Dedifferentiated amniotic fluid mesenchymal stem cell (primary cell): ENCODE results near the gene UNC13A.
"Not testable (repeated sequence)": the region's sequence is repeated elsewhere in the genome, so short reads cannot be mapped to it uniquely, and the experiment has no call there.

ENCODE experiments used
- DNase-seq: peaks from one replicate; pipeline ENCODE4 v3.0.0-alpha.2; 2016; ENCODE audit errors: extremely low spot score

Gene UNC13A

DNA sequence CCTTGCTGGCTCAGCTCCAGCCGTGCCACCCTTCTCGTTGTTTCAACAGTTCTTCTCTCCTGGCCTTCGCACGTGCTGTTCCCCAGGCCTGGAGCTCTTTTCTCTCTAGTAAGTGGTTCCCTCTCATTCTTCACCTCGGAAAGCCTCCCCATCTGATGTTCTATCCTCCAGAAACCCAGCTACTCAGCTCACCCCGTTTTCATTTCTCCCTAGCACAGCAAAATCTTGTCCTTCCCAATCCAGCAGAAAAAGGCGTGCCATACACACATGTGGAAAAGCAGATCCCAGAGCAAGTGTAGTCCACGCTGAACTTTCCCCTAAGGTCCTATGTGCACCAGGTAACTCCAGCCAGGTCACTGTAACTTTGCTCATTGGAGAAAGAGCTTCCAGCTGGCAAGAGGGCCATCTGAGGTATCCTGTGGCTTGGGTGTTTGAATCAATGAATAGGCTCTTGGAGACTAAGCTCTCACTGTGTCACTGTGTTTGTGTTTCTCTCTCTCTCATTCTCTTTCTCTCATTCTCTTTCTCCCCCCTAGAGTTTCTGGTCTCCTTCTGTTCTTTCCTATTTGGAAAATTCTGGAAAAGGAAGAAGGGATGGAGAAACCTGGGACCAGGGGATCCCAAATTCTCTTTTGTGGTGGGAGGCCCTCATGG is 83.7 kb downstream of the UNC13A start:
- no peak for DNase-seq

DNA sequence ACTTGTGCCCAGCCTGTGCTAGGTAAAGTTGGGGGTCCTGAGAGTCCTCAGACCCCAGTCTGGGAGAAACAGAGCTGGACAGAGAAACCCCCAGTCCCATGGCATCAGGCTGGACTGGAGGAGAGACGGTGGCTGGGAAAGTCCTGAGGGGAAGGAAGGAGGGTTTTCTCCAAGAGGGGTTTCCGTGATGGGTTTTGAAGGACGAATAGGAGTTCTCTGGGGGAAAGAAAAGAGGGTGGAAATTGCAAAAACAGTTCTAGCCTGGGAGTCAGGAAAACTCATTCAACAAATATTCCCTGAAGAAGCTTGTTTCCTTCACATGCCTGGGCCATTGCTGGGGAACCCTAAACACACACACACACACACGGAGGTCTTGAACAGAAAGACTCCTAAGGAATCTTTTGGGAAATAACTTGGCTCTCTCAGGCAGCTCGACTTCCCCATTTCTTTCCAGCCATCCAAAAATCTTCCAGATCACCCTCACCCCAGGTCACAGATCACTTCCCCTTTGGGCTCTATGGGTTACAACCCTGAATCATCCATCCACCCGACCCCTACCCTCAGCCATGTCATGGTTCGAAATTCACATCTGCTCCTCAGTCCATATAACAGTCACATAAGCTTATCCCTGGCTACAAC is 85.2 kb downstream of the UNC13A start:
- DNase-seq, result no peak

DNA sequence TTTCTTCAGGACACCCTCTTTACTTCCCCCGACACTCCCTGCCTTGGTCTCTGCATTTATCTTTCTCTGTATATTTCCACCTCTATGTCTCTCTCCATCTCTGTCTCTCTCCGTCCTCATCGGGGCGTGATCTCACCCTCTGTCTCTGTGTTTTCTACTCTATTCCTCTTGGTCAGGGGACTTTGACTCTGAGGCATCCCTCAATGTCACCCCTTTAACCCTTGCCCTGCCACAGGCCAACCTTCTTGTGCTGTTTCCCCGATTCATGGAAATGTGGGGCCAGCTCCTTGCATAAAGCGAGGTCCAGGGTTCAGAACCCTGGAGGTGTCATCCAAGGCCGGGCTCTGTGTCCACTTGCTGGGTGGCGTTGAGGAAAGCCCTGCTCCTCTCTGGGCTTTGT is 85.9 kb downstream of the UNC13A start:
- no peak for DNase-seq

DNA sequence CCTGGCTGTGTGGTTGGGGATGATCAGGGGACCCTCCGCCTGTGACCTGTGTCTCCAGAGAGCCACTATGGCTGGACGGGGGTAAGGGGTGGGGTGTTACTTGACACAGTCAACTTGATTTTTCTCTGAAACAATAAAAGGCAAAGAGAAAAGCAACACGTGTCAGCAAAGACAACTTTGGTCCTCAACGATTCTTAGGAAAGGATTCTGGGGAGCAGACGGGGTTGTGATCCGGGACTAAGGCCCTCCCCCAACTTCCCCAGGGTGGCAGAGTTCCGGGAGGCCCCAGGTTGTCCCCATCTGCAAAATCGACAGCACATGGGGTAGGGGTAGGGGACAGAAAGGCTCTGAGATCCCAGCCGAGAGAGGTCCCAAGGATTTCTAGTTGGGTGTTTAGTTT is 86.5 kb downstream of the UNC13A start:
- no peak for DNase-seq

DNA sequence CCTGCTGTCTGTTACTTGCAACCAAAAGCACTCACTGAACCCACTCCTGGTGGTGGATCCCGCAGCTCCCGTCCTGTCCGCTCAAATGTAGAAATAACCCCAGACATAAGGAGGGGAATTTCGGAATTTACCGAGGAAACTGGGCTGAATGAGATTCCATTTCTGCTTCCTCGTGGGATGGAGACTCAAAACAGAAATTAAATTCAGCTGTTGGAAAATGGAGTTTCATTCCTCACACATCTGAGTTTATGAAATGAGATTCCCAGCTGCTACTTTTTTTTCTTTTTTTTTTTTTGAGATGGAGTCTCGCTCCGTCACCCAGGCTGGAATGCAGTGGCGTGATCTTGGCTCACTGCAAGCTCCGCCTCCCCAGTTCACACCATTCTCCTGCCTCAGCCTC is 88.4 kb downstream of the UNC13A start:
- DNase-seq, result no peak

DNA sequence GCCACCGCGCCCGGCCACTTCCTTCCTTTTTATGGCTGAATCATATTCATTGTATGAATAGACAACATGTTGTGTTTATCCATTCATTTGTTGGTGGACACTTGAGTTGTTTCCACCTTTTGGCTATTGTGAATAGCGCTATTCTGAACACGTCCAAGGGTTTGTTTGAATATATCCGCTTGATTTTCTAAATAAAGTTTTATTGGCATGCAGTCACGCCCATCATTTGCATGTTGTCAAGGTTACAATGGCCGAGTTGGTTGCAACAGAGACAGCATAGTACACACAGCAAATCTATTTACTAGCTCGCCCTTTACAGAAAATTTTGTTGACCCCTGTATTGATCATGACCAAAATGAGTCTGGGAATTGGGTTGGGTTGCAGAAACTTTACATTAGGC is 89.2 kb downstream of the UNC13A start:
- DNase-seq, result no peak

DNA sequence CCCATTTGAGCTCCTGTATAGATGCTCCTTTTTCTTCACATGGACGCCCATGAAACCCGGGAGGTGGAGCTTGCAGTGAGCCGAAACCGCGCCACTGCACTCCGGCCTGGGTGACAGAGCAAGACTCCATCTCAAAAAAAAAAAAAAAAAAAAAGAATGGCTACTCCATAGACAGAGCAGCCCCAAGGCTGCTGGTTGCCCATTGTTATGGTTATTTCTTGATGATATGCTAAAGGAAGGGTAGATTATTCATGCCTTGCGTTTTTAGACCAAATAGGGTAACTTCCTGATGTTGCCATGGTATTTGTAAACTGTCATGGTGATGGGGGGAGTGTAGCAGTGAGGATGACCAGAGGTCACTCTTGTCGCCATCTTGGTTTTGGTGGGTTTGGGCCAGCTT is 90.1 kb downstream of the UNC13A start:
- DNase-seq, result not testable (repeated sequence)

DNA sequence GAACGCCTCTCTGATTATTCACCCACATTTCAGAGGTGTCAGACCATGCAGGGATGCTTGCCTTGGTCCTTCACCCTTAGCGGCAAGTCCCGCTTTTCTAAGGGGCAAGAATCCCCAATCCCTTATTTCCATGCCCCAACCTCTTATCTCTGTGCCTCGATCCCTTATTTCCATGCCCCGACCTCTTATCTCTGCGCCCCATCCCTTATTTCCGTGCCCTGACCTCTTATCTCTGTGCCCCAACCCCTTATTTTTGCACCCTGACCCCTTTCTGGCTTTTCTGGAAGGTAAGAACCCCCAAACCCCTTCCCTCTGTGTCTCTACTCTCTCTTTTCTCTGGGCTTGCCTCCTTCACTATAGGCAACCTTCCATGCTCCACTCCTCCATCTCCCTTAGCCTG is 93.9 kb downstream of the UNC13A start:
- DNase-seq, result not testable (repeated sequence)

DNA sequence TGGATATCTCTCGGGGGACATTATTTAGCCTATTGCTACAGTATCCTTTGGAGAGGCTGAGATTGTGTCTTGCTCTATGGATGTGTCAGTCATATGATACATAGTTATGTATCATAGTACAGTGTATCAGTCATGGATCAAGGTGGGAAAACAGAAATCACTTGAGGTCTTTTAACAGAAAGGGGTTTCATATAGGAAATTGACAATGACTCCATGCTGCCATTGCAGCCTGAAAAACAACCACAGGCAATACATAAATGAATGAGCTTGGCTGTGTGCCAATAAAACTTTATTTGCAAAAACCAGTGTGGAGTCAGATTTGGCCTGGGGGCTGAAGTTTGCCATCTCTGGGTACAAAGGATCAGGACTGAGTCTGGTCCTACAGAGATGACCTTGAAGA is 97.3 kb downstream of the UNC13A start:
- no peak for DNase-seq

DNA sequence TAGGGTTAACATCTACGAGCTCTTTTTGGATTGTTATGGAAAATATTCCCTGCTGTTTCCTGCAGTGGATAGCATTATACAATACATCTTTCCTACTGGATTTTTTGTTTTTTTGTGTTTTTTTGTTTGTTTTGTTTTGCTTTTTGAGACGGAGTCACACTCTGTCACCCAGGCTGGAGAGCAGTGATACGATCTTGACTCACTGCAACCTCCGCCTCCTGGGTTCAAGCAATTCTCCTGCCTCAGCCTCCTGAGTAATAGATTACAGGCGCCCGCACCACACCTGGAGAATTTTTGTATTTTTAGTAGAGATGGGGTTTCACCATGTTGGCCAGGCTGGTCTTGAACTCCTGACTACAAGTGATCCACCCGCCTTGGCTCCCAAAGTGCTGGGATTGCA is 102.8 kb downstream of the UNC13A start:
- not testable (repeated sequence) for DNase-seq

DNA sequence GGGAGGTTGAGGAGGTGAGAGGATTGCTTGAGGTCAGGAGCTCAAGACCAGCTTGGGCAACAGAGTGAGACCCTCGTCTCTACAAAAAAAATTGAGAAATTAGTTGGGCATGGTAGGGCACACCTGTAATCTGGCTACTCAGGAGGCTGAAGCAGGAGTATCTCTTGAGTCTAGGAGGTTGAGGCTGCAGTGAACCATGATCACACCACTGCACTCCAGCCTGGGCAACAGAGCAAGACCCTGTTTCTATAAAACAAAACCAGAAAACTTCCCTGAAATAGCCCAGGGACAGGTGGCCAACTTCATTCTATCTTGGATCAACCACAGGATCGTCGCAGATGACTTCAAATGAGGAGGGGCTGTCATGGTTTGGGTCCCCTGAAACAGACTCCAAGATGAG is 104.0 kb downstream of the UNC13A start:
- DNase-seq, result no peak

DNA sequence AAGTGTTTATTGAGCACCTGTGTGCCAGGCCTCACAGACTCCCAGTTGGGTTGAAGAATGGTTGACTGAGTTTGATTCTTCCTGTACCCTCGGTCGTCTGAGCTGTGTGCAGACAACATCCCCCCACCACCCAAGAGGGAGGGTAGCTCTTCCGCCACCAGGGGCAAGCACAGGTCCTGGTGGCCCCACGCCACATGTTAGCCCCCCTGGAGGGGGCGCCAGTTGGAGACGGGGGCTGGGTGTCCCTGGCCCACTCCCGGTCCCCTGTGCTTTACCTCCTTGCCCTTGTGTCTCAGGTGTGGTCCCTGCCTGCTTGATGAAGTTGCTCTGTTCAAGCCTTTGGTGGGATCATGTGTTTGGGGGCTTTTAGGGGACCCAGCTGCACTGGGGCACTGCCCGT is 105.5 kb downstream of the UNC13A start:
- DNase-seq, result no peak

DNA sequence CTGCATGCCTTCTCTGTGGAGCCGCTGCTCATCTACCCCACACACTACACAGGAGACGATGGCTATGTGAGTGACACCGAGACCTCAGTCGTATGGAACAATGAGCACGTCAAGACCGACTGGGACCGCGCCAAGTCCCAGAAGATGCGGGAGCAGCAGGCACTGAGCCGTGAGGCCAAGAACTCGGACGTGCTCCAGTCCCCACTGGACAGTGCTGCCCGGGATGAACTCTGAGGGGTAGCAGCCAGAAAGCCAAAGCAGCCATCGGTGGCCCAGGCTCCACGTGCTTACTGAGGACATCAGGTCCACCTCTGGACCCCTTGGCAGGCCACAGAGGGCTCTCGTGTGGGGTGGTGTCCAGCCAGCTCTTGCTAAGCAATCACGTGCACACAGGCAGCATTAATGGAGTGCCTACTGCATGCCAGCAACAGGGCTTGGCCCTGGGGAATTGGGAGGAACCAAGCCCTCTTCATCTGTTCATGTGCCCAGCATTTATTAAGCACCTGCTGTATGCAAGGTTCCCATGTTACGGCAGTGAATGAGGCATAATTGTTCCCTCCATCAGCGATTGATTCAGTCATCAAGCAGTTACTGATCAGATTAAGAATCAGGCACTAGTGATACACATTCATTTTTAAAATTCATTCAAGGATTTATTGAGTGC is 106.8 kb downstream of the UNC13A start:
- DNase-seq, result no peak

DNA sequence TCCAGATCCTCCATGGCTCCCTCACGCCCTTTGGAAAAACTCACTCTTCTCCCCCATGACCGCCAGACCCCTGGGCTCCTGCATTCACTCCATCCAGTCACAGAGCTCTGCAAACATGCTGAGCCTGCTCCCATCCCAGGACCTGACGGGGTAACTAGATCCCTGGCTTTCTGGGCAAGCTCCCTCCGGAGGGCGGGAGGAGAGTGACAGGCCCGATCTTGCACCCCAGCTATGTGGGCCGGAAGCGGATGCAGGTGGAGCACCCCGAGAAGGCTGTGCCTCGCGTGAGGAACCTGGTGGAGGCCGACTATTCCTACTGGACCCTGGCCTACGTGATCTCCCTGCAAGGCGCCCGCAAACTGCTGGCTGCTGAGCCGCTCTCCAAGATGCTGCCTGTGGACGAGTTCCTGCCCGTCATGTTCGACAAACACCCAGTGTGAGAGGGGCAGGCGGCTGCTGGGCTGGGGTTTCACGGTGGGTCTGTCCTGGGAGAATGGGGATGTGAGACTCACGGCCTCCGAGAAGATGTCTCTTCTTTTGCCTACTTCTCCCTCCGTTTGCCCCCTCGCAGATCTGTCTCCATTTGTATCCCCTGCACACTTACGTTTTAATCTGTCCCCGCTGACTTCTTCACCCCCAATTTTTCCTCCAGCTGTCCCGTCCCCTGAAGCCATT is 107.5 kb downstream of the UNC13A start:
- DNase-seq, result no peak

DNA sequence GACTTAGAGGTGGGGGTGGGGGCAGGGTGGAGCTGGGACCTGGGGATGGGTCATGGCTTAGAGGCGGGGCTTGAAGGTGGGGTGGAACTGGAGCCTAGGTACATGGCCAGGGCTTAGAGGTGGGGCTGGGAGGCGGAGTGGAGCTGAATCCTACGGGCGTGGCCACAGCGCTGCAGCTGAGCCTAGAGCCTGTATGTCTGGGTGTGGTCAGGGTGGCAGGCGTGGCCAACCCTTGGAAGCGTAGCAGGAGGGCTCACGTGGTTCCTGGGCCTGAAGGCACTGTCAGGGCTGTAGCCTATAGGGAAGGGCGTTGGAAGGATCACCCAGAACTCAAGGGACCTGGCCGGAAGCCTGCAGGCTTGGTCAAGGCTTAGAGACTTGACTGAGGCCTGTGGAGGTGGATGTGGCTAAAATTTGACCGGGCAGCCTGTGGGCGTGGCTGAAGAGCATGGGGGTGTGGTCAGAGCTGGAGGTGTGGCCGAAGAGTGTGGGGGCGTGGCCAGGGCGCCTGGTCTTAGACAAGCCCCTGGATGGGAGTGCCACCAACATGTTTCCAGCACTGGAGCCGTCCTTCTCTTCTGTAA is 108.4 kb downstream of the UNC13A start:
- DNase-seq, result no peak

DNA sequence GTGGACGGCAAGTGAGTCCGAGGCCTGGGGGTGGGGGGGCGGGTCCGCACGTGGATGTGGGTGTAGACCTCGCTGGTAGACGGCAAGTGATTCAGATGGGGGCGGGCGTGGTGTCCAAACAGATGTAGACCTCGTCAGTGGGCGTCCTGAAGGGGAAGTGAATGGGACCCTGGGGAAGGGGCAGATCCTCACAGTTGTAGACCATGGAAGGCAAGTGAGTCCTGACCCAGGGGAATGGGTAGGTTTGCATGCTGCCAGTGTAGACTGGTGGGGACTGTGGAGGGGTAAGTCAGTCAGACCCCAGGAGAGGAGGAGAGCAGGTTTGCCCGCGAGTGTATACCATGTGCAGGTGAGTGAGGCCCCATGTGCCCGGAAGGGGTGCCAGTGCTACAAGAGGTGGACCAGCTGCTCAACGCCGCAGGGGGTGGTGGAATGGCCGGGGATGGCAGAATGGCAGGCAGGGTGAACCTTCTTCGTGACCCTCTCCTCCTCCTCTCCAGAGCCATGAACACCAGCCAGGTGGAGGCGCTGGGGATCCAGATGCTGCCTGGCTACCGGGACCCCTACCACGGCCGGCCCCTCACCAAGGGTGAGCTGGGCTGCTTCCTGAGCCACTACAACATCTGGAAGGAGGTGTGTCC is 110.6 kb downstream of the UNC13A start:
- DNase-seq, result no peak

DNA sequence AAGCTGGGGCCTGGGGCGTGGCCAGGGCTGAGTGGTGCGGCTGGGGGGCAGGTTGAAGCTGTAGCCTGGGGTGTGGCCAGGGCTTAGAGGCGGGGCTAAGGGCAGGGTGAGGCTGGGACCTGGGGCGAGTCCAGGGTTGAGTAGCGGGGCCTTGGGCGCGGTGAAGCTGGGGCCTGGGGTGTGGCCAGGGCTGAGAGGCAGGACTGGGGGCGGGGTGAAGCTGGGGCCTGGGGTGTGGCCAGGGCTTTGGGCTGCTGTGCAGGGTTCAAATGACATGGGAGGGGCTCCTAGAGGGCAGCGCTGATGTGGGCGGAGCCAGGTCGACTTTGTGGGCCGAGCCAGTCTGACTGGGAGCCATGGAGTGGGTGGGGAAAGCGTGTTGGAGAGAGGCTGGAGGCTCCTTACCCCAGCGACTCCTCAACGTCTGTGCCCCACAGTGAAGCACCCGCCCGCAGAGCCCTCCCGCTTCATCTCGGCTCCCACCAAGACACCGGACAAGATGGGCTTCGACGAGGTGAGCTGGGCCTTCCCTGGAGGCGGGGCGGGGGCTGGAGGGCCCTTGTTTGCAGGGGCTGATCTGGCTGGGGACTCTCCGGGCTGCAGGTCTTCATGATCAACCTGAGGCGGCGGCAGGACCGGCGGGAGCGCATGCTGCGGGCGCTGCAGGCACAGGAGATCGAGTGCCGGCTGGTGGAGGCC is 111.2 kb downstream of the UNC13A start:
- DNase-seq, result no peak

DNA sequence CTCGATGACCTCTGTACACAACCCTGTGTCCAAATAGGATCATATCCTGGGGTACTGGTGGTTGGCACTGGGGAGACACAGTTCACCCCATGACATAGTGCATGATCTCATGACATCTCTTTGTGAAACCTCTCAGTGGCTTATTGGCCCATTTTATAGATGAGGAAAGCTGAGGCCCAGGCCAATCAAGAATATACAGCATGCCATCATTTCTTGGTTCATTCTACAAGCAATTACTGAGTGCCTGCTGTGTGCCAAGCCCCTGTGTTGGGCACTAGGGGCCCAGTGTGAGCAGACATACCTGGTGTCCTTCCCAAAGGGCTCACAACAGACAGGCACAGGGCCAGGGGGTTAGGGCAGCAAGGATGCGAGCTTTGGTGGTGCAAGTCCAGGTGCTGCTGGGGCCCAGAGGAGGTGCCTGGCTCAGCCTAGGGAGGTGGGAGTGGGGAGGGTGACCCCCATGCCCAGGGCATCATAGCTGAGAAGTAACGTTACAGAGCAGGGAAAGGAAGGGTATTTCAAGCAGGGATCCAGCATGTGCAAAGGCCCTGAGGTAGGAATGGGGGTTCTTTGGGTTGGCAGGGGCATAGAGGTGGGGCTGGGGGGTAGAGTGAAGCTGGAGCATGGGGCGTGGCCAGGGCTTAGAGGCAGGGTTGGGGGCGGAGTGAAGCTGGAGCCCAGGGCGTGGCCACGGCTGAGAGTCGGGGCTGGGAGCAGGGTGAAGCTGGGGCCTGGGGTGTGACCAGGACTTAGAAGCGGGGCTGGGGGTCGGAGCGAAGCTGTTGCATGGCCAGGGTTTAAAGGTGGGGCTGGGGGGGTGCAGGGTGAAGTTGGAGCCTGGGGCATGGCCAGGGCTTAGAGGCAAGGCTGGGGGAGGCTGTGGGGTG is 112.0 kb downstream of the UNC13A start:
- no peak for DNase-seq

DNA sequence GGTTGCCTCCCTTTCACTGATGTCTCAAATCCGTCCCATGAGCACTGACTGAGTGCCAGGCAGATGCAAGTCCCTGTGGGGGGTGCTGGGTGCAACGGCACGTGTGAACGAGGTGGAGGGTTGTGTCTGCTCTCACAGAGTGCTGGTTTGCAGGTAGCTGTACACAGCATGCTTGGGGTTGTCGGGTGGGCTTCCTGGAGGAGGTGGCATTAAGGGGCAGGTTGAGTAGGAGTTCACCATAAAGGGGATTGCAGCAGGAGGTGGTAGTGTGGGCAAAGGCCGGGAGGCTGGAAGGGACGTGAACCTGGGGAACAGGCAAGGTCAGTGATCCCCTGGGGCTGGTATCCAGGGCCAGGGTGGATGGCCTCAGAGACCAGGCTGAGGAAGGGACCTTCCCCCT is 115.5 kb downstream of the UNC13A start:
- DNase-seq, result no peak

DNA sequence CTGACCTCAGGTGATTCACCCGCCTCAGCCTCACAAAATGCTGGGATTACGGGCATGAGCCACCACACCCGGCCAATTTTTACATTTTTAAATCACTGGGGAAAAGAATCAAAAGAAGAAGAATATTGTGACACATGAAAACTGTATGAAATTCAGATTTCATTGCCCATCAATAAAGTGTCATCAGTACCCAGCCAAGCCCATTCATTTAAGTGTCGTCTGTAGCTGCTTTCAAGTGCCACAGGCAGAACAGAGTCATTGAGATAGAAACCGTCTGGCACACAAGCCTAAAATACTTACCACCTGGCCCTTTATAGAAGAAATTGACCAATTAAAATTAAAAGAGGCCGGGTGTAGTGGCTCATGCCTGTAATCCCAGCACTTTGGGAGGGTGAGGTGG is 117.4 kb downstream of the UNC13A start:
- DNase-seq, result no peak
